ENCODE data around the gene SH3RF3. TPM values are rescaled to one million over a fixed set of nuclear protein-coding genes. Genes with fewer than 3 reads are reported as not detected.

SH3RF3 gene
- total and polyA plus RNA-seq, 10 of the 15 experiments (the other 5 are each of a cell fraction or from before 2014, with no cell fraction given) = 0.08 to 8.8 (median 2.3) TPM

DNA sequence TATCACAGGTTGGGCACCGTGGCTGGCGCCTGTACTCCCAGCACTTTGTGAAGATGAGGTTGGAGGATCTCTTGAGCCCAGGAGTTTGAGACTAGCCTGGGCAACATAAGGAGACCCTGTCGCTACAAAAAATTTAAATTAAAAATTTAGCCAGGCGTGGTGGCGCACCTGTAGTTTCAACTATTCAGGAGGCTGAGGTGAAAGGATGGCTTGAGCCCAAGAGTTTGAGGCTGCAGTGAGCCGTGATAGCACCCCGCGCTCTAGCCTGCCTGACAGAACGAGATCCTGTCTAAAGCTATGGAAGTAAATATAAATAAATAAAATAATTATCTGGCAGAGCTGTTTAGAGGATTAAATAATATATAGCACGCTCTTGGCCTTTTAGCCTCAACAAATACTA is 1.4 kb upstream of the SH3RF3 start (continued):
- TF ChIP-seq, protein P1, sequence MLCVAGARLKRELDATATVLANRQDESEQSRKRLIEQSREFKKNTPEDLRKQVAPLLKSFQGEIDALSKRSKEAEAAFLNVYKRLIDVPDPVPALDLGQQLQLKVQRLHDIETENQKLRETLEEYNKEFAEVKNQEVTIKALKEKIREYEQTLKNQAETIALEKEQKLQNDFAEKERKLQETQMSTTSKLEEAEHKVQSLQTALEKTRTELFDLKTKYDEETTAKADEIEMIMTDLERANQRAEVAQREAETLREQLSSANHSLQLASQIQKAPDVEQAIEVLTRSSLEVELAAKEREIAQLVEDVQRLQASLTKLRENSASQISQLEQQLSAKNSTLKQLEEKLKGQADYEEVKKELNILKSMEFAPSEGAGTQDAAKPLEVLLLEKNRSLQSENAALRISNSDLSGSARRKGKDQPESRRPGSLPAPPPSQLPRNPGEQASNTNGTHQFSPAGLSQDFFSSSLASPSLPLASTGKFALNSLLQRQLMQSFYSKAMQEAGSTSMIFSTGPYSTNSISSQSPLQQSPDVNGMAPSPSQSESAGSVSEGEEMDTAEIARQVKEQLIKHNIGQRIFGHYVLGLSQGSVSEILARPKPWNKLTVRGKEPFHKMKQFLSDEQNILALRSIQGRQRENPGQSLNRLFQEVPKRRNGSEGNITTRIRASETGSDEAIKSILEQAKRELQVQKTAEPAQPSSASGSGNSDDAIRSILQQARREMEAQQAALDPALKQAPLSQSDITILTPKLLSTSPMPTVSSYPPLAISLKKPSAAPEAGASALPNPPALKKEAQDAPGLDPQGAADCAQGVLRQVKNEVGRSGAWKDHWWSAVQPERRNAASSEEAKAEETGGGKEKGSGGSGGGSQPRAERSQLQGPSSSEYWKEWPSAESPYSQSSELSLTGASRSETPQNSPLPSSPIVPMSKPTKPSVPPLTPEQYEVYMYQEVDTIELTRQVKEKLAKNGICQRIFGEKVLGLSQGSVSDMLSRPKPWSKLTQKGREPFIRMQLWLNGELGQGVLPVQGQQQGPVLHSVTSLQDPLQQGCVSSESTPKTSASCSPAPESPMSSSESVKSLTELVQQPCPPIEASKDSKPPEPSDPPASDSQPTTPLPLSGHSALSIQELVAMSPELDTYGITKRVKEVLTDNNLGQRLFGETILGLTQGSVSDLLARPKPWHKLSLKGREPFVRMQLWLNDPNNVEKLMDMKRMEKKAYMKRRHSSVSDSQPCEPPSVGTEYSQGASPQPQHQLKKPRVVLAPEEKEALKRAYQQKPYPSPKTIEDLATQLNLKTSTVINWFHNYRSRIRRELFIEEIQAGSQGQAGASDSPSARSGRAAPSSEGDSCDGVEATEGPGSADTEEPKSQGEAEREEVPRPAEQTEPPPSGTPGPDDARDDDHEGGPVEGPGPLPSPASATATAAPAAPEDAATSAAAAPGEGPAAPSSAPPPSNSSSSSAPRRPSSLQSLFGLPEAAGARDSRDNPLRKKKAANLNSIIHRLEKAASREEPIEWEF (IDR thresholded peaks at IDR 0.05; ENCODE audit: insufficient replicate concordance, low read depth, low read length) = no peak
- TF ChIP-seq PML (IDR thresholded peaks at IDR 0.05; ENCODE audit: low read length) (no peak), TBL1XR1 (IDR thresholded peaks at IDR 0.05; ENCODE audit: low read depth, low read length) (no peak), BCL11A (IDR thresholded peaks at IDR 0.05; ENCODE audit: low read depth, low read length) (no peak), BRCA1 (IDR thresholded peaks at IDR 0.05; ENCODE audit: low read depth, low read length) (no peak), SUZ12 (IDR thresholded peaks at IDR 0.05; ENCODE audit: unreplicated experiment) (no peak)

DNA sequence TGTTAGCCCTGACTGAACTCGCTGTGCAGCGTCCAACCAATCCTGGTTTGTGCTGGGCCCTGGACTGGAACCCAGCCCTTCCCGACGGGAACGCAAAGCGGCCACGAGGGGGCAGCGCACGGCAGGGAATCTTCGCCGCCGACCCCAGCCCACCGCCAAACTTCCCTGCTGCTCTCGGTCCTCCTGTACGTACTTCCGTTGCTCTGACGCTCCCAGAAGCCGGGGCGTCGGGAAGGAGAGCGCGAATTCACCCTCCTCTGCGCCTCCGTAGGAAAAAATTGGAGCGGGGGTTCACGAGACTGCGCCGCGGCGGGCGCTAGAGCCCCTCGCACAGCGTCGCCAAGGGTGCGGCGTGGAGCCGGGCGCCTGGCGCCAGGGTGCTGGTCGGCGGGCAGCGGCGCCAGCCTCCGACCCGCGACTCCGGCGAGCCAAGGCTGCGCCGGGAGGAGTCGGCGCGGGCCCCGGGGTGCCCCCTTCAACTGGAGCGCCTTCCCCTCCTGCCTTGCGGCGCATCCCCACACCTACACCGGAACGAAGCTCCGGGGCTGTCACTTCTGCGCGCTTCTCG is 873 bp upstream of the SH3RF3 start:
- peak overlapping the region; percentile 67 for H3K4me3 ChIP-seq
- FAIRE-seq (peak; percentile 96), ATAC-seq (peak; percentile 69), DNase-seq (ENCODE audit: low read depth, low spot score) (no peak)
- H4K20me1 ChIP-seq (ENCODE audit: control insufficient read depth, insufficient read depth) = no peaks in the 10 kb centered on the region
- peak overlapping the region; percentile 90 for H3K4me2 ChIP-seq (ENCODE audit: control insufficient read depth, insufficient read depth)
- SMC1A ChIA-PET (ENCODE audit: uncharacterized antibody, unreplicated experiment) = interaction anchor here (1.0 to 3.8 kb wide), 11 partner anchors 36 to 416 kb away, joined by 3 to 44 read pairs (median 3); no protein-coding TSS in a partner anchor
- peak overlapping the region; percentile 37; the same call in 1 of the 2 replicates for H3K9ac ChIP-seq (ENCODE audit: control insufficient read depth, insufficient read depth, low read length)
- CTCF ChIA-PET = interaction anchor here (0.8 to 4.6 kb wide), 11 partner anchors 9 to 432 kb away, joined by 3 to 62 read pairs (median 4); no protein-coding TSS in a partner anchor
- in situ Hi-C loops (cut with MboI) (no loop called here), intact Hi-C loops (cut with micrococcal nuclease; ENCODE audit: unreplicated experiment) (loop anchor here (1.0 to 5.0 kb wide), 4 partner anchors 91 to 382 kb away; no protein-coding TSS in a partner anchor)
- H3K9me3 ChIP-seq (replicated peaks; ENCODE audit: control insufficient read depth, insufficient read depth, low read length) = no peaks in the 10 kb centered on the region
- no peaks in the 10 kb centered on the region; a peak in 1 of 4 replicates for H3K36me3 ChIP-seq (ENCODE audit: control insufficient read depth in 2 of 2, insufficient read depth in 2 of 2, low read length in 1 of 2)
- H3K4me1 ChIP-seq (ENCODE audit: control insufficient read depth, insufficient read depth, low read length) = no peaks in the 10 kb centered on the region; the same call in 1 of the 2 replicates
- H3K27ac ChIP-seq (ENCODE audit: control insufficient read depth, insufficient read depth) = no peak overlapping the region
- peaks cover 0 to 2% of the 10 kb centered on the region in 2 experiments; a peak in 3 of 4 replicates for H3K27me3 ChIP-seq (replicated peaks in 1 of 2; ENCODE audit: control insufficient read depth in 2 of 2, insufficient read depth in 2 of 2, low read length in 1 of 2)
- H2AFZ ChIP-seq (ENCODE audit: control insufficient read depth, low read depth, low read length) = peak overlapping the region; percentile 68
- WGBS (ENCODE audit: insufficient coverage, insufficient replicate concordance, low lambda C conversion rate, missing lambda C conversion rate) = 3% methylated on average over 60 of the region's 63 CpGs
- BruUV-seq (replicated peaks) = no TSS peak
- H3K79me2 ChIP-seq (ENCODE audit: control insufficient read depth, insufficient read depth, low read length) = peaks cover 8% of the 10 kb centered on the region
- RAD21 ChIA-PET (ENCODE audit: unreplicated experiment) = interaction anchor here (0.6 to 9.2 kb wide), 13 partner anchors 21 to 386 kb away, joined by 3 to 67 read pairs (median 5); no protein-coding TSS in a partner anchor
- POLR2A ChIA-PET = interaction anchor here (0.8 kb wide), 1 partner anchor 97 kb away, joined by 3 read pairs; no protein-coding TSS in a partner anchor
- TF ChIP-seq BHLHE40 (IDR thresholded peaks at IDR 0.05; ENCODE audit: borderline replicate concordance in 1 of 2, low read depth in 2 of 2, low read length in 1 of 2) (peak; percentile 32 to 47; a peak in 3 of 4 replicates), SIN3A (IDR thresholded peaks at IDR 0.05; ENCODE audit: low read depth, low read length) (0 out of 2 replicates have a peak, but pooled peaks have one; percentile 54)
- TF ChIP-seq, protein P2, sequence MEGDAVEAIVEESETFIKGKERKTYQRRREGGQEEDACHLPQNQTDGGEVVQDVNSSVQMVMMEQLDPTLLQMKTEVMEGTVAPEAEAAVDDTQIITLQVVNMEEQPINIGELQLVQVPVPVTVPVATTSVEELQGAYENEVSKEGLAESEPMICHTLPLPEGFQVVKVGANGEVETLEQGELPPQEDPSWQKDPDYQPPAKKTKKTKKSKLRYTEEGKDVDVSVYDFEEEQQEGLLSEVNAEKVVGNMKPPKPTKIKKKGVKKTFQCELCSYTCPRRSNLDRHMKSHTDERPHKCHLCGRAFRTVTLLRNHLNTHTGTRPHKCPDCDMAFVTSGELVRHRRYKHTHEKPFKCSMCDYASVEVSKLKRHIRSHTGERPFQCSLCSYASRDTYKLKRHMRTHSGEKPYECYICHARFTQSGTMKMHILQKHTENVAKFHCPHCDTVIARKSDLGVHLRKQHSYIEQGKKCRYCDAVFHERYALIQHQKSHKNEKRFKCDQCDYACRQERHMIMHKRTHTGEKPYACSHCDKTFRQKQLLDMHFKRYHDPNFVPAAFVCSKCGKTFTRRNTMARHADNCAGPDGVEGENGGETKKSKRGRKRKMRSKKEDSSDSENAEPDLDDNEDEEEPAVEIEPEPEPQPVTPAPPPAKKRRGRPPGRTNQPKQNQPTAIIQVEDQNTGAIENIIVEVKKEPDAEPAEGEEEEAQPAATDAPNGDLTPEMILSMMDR (IDR thresholded peaks at IDR 0.05 in 2 of 3, conservative IDR thresholded peaks at IDR 0.05 in 1 of 3; ENCODE audit: control insufficient read depth in 2 of 3, extremely low read depth in 1 of 3, insufficient read depth in 1 of 3, low read depth in 3 of 3, low read length in 3 of 3) = peak; percentile 69 to 92 (median 76); a peak in 5 of 6 replicates

Measured in GM12878 (cell line).